NCI-H1417 treated with DMSO at 0.1 percent for 48 hours (cell line): Measurements from ENCODE around the gene LDHB.
"Not testable (repeated sequence)": the region's sequence is repeated elsewhere in the genome, so short reads cannot be mapped to it uniquely, and the experiment has no call there.

Source experiments
- DNase-seq: peaks from one replicate; lab custom pipeline; 2025; lab: John Stamatoyannopoulos, UW

LDHB gene

DNA sequence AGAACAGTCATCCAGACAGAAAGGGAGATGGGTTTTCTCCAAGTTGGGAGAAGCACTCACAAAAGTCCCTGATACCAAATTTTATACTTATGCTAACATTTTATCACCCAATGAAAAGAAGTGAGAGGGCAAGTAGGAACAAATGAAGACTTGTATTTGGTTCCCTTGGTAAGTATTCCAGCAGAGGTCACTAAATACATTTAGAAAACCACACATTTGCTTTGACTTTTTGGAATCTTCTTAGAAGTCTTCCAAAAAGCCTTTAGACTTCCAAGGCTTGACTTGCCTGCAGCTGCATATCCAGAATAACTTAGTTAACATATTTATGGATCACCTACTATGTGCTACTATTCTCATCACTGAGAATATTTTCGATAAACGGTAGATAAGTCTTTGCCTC, 49.9 kb downstream of the LDHB start:
- no peak for DNase-seq

DNA sequence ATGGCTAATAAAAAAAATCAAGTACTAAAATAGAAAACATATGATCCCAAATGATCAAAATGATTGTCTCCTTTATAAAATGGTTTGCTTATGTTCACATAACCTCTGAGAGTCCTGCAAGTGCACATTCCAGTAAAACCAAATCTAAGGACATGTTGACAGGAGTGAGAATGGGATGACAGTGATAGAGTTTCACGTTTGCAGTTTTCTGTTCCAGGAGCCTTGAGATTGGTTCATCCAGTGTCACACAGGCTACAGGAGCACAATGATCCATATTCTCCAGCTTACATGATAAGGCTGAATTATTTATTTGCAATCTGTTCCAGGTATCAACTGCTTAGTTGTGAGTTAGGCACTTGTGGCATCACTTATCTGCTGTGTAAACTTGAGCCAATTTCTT, 51.5 kb downstream of the LDHB start:
- no peak for DNase-seq

- DNase-seq = no peak
Observed at GRCh38 chr12:21604245-21605101, 53.2 kb downstream of the LDHB start, which contains the start of gene GYS2. Gene GYS2 (minus strand): TSS chr12:21604847. CDS start chr12:21604592, 255 bp downstream.

GRCh38 chr12:21602774-21603173, 54.9 kb downstream of the LDHB start:
- DNase-seq = no peak

GRCh38 chr12:21600196-21600595, 57.4 kb downstream of the LDHB start:
- DNase-seq = no peak

GRCh38 chr12:21599143-21599999, 58.3 kb downstream of the LDHB start:
- DNase-seq = no peak

DNA sequence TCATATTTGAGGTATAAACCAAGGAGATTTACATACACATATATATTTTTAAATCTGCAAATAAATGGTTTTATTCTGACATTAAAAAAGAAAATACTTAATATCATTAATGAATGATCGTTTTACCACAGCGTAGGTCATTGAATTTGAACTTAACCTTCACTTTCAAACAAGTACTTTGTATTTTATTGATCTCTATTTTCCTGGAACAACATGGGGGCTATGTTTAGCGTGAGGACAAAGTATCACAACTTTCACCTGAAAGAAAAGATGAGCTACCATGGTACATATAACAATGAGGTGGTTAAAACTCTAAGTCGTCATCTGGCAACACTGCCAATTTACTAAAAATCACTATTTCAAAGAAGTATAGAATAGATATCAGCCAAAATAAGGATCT, 59.0 kb downstream of the LDHB start:
- DNase-seq = no peak

GRCh38 chr12:21595356-21595755, 62.3 kb downstream of the LDHB start:
- DNase-seq = not testable (repeated sequence)

- DNase-seq = no peak
Observed at GRCh38 chr12:21585485-21585884, 72.2 kb downstream of the LDHB start.
